ENCODE measurements around the gene REEP5.
A peak's percentile ranks its signal among the peaks of the same experiment; 100 is the strongest.

REEP5 gene

GRCh38 chr5:112929336-112930081 lies 7.5 kb upstream of the REEP5 start:
- Histone ChIP-seq H3F3A (ENCODE audit: insufficient read depth, low read length) (peaks cover 31% of the 10 kb centered on the region), H3K9ac (ENCODE audit: low read length) (peak overlapping the region; percentile 78), H3K4me1 (ENCODE audit: low read length) (peaks cover 38% of the 10 kb centered on the region), H3K9me3 (replicated peaks; ENCODE audit: insufficient read depth, low read length) (no peaks in the 10 kb centered on the region), H3K36me3 (replicated peaks; ENCODE audit: insufficient read depth, low read length) (no peaks in the 10 kb centered on the region), H2AFZ (ENCODE audit: low read length) (peak overlapping the region; percentile 66), H3K79me2 (ENCODE audit: low read length) (peaks cover 18% of the 10 kb centered on the region), H3K9me2 (replicated peaks; ENCODE audit: insufficient read depth, low read length) (no peaks in the 10 kb centered on the region), H3K4me3 (ENCODE audit: low read length) (peak overlapping the region; percentile 63), H3K27ac (ENCODE audit: low read length) (peak overlapping the region; percentile 92), H3K4me2 (ENCODE audit: low read depth, low read length) (peak overlapping the region; percentile 98), H3K27me3 (replicated peaks; ENCODE audit: insufficient read depth, low read length) (no peaks in the 10 kb centered on the region), H4K20me1 (ENCODE audit: insufficient read depth, low read length) (no peaks in the 10 kb centered on the region)
- DNase-seq, result peak; percentile 87
- TF ChIP-seq EZH2phosphoT487 (IDR thresholded peaks at IDR 0.05; ENCODE audit: low read length) (no peak), CTCF (IDR thresholded peaks at IDR 0.05; ENCODE audit: low read length) (no peak), EZH2 (optimal IDR thresholded peaks at IDR 0.05; ENCODE audit: low read depth, low read length) (no peak)

DNA sequence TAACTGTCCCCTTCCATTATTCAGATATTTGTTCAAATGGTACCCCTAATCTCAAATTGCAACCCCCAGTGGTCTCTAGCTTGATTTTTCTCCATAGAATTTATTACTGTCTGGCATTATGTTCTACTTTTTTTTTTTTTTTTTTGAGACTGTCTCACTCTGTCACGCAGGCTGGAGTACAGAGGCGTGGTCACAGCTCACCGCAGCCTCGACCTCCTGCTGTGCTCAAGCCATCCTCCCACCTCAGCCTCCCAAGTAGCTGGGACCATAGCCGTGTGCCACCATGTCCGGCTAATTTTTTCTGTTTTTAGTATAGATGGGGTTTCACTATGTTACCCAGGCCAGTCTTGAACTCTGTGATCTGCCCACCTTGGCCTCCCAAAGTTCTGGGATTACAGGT lies 2.0 kb upstream of the REEP5 start:
- Histone ChIP-seq H3F3A (ENCODE audit: insufficient read depth, low read length) (peaks cover 28% of the 10 kb centered on the region), H3K9me2 (replicated peaks; ENCODE audit: insufficient read depth, low read length) (no peaks in the 10 kb centered on the region), H3K4me3 (ENCODE audit: low read length) (peak overlapping the region; percentile 58; the same call in 1 of the 2 replicates), H3K27me3 (replicated peaks; ENCODE audit: insufficient read depth, low read length) (no peaks in the 10 kb centered on the region), H3K27ac (ENCODE audit: low read length) (peak overlapping the region; percentile 79; the same call in 1 of the 2 replicates), H3K4me1 (ENCODE audit: low read length) (peaks cover 46% of the 10 kb centered on the region), H3K9me3 (replicated peaks; ENCODE audit: insufficient read depth, low read length) (no peaks in the 10 kb centered on the region), H4K20me1 (ENCODE audit: insufficient read depth, low read length) (no peaks in the 10 kb centered on the region), H3K4me2 (ENCODE audit: low read depth, low read length) (peak overlapping the region; percentile 99), H3K36me3 (replicated peaks; ENCODE audit: insufficient read depth, low read length) (0 out of 2 replicates have a peak, but pooled peaks cover 3% of the 10 kb centered on the region), H3K9ac (ENCODE audit: low read length) (peak overlapping the region; percentile 38; the same call in 1 of the 2 replicates), H3K79me2 (ENCODE audit: low read length) (peaks cover 48% of the 10 kb centered on the region), H2AFZ (ENCODE audit: low read length) (no peak overlapping the region; the same call in 1 of the 2 replicates)
- DNase-seq, result no peak
- TF ChIP-seq CTCF (IDR thresholded peaks at IDR 0.05; ENCODE audit: low read length), result no peak
- no peak for TF ChIP-seq EZH2phosphoT487 (IDR thresholded peaks at IDR 0.05; ENCODE audit: low read length)
- TF ChIP-seq EZH2 (optimal IDR thresholded peaks at IDR 0.05; ENCODE audit: low read depth, low read length), result no peak

GRCh38 chr5:112923148-112923917 lies 1.3 kb upstream of the REEP5 start:
- peak overlapping the region; percentile 38; the same call in 1 of the 2 replicates for H3K9ac ChIP-seq (ENCODE audit: low read length)
- TF ChIP-seq EZH2phosphoT487 (IDR thresholded peaks at IDR 0.05; ENCODE audit: low read length), result no peak
- no peak for TF ChIP-seq EZH2 (optimal IDR thresholded peaks at IDR 0.05; ENCODE audit: low read depth, low read length)
- TF ChIP-seq CTCF (IDR thresholded peaks at IDR 0.05; ENCODE audit: low read length), result no peak
- H3K4me1 ChIP-seq (ENCODE audit: low read length), result peaks cover 46% of the 10 kb centered on the region
- no peaks in the 10 kb centered on the region for H3K9me2 ChIP-seq (replicated peaks; ENCODE audit: insufficient read depth, low read length)
- peaks cover 22% of the 10 kb centered on the region for H3F3A ChIP-seq (ENCODE audit: insufficient read depth, low read length)
- peak overlapping the region; percentile 82 for H2AFZ ChIP-seq (ENCODE audit: low read length)
- no peaks in the 10 kb centered on the region for H4K20me1 ChIP-seq (ENCODE audit: insufficient read depth, low read length)
- peak overlapping the region; percentile 58 for H3K4me3 ChIP-seq (ENCODE audit: low read length)
- peaks cover 54% of the 10 kb centered on the region for H3K79me2 ChIP-seq (ENCODE audit: low read length)
- peak overlapping the region; percentile 99 for H3K4me2 ChIP-seq (ENCODE audit: low read depth, low read length)
- H3K9me3 ChIP-seq (replicated peaks; ENCODE audit: insufficient read depth, low read length), result no peaks in the 10 kb centered on the region
- peak overlapping the region; percentile 79 for H3K27ac ChIP-seq (ENCODE audit: low read length)
- H3K27me3 ChIP-seq (replicated peaks; ENCODE audit: insufficient read depth, low read length), result no peaks in the 10 kb centered on the region
- H3K36me3 ChIP-seq (replicated peaks; ENCODE audit: insufficient read depth, low read length), result 0 out of 2 replicates have a peak, but pooled peaks cover 3% of the 10 kb centered on the region
- DNase-seq, result peak; percentile 73

All from MM.1S (cell line).